ENCODE measurements around the gene LASP1. TPM values are rescaled to one million over a fixed set of nuclear protein-coding genes. Genes with fewer than 3 reads are reported as not detected.

LASP1 gene
- total and polyA plus RNA-seq, 2 of the 4 experiments (the other 2 are of a cell fraction) = 79.8 to 262 TPM

DNA sequence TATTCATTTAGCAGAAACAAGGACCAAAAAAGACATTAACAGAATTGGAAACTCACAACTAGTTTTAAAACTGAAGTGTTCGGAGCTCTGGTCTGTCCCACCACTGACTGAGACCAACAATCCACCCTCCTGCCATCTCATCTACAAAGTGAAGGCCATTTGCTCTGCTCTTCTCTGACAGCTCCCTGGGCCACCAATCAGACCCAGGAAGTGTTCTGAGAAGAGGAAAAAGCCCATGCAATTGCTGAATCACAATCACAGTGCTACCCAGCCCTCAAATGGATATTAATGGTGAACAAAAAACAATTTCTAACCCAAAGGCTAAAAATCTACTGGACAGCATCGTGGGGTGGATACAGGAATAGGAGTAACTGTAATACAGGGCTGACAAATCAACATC is 18.4 kb upstream of the LASP1 start:
- H3K4me2 ChIP-seq (ENCODE audit: low read depth, low read length) = peak overlapping the region; percentile 97
- H3K9ac ChIP-seq (ENCODE audit: low read depth, low read length) = peak overlapping the region; percentile 95
- 0 out of 2 replicates have a peak, but pooled peaks cover 7% of the 10 kb centered on the region for H3K9me1 ChIP-seq (ENCODE audit: insufficient read depth, low read length)
- H3K23ac ChIP-seq (ENCODE audit: low read depth, low read length) = peak overlapping the region; percentile 71
- in situ Hi-C loops (cut with MboI; ENCODE audit: low sequenced_read_pairs) (no loop called here), intact Hi-C loops (cut with micrococcal nuclease) (no loop called here), dilution Hi-C loops (cut with HindIII; ENCODE audit: low sequenced_read_pairs, unreplicated experiment) (no loop called here)
- H3K4me3 ChIP-seq (ENCODE audit: insufficient read depth, low read depth, low read length) = peak overlapping the region; percentile 76
- no peak overlapping the region for H2BK20ac ChIP-seq (ENCODE audit: low read depth, low read length)
- ATAC-seq (ENCODE audit: low read depth) (no peak), DNase-seq (no peak)
- H3K56ac ChIP-seq (ENCODE audit: extremely low read depth, insufficient read depth, low read length) = peak overlapping the region; percentile 29; the same call in 1 of the 2 replicates
- no peak overlapping the region for H4K8ac ChIP-seq (ENCODE audit: low read depth in 2 of 2, low read length in 2 of 2)
- H3K14ac ChIP-seq (replicated peaks; ENCODE audit: low read depth, low read length) = peak overlapping the region; percentile 25; the same call in 1 of the 2 replicates
- no peak overlapping the region for H2AK9ac ChIP-seq (replicated peaks; ENCODE audit: low read depth, low read length, poor library complexity)
- no peaks in the 10 kb centered on the region for H3K9me3 ChIP-seq (ENCODE audit: control insufficient read depth, insufficient read depth, low read length)
- H4K91ac ChIP-seq (ENCODE audit: insufficient read depth, low read depth, low read length) = no peak overlapping the region
- no peaks in the 10 kb centered on the region for H3K27me3 ChIP-seq (ENCODE audit: control insufficient read depth, insufficient read depth, low read length)
- no peak overlapping the region for H2BK120ac ChIP-seq (ENCODE audit: low read depth, low read length)
- H2BK5ac ChIP-seq (ENCODE audit: low read depth, low read length, poor library complexity, severe bottlenecking) = no peak overlapping the region
- no peak overlapping the region for H3K27ac ChIP-seq (ENCODE audit: insufficient read depth, low read length)
- H4K20me1 ChIP-seq (ENCODE audit: insufficient read depth, low read length) = peaks cover 61% of the 10 kb centered on the region
- no TSS peak for BruUV-seq (replicated peaks)
- no peak overlapping the region for H2AK5ac ChIP-seq (ENCODE audit: low read depth, low read length)
- no peak overlapping the region for H3K4ac ChIP-seq (ENCODE audit: low read depth, low read length)
- H3K36me3 ChIP-seq (ENCODE audit: control insufficient read depth, insufficient read depth, low read length) = peaks cover 48% of the 10 kb centered on the region
- H2BK15ac ChIP-seq (ENCODE audit: low read depth, low read length) = no peak overlapping the region
- H3K18ac ChIP-seq (ENCODE audit: low read depth, low read length) = no peak overlapping the region
- H3K79me1 ChIP-seq (ENCODE audit: low read depth in 1 of 2, low read length in 2 of 2) = peaks cover 16 to 57% of the 10 kb centered on the region in 2 experiments
- no peak for TF ChIP-seq RFX5 (IDR thresholded peaks at IDR 0.05; ENCODE audit: low read depth, low read length)
- TF ChIP-seq CTCF (conservative IDR thresholded peaks at IDR 0.05; ENCODE audit: low read depth, low read length) = no peak
- TF ChIP-seq CEBPB (IDR thresholded peaks at IDR 0.05; ENCODE audit: low read depth, low read length) = no peak
- TF ChIP-seq CHD1 (IDR thresholded peaks at IDR 0.05; ENCODE audit: low read depth, low read length) = no peak
- TF ChIP-seq RCOR1 (IDR thresholded peaks at IDR 0.05; ENCODE audit: insufficient replicate concordance, low read length) = no peak
- no peak for TF ChIP-seq SMC3 (IDR thresholded peaks at IDR 0.05; ENCODE audit: low read depth, low read length)
- TF ChIP-seq NFE2L2 (IDR thresholded peaks at IDR 0.05; ENCODE audit: low read depth, low read length) = no peak
- POLR2A ChIA-PET (ENCODE audit: unreplicated experiment) = no interaction called here
- H4K5ac ChIP-seq (ENCODE audit: low read depth, low read length) = no peak overlapping the region
- peaks cover 3% of the 10 kb centered on the region; the same call in 1 of the 2 replicates for H3K4me1 ChIP-seq (ENCODE audit: control insufficient read depth, insufficient read depth, low read length)
- H2AFZ ChIP-seq (replicated peaks; ENCODE audit: low read length, poor library complexity) = no peak overlapping the region
- CTCF ChIA-PET = no interaction called here
- no CpG with 5 or more reads among the region's 2 CpGs for WGBS, 2 experiments (ENCODE audit: extremely low coverage in 2 of 2, insufficient read length in 1 of 2)

All from IMR-90 (cell line).